Suppressor macrophage treated with lipopolysaccharide for 1 hour (primary cell): ENCODE data around the gene MAPRE2.

Experiments
- DNase-seq, 3 donors: peaks; one replicate each; pipeline ENCODE4 v3.0.0-alpha.2; 2020 to 2022

MAPRE2 gene

DNA sequence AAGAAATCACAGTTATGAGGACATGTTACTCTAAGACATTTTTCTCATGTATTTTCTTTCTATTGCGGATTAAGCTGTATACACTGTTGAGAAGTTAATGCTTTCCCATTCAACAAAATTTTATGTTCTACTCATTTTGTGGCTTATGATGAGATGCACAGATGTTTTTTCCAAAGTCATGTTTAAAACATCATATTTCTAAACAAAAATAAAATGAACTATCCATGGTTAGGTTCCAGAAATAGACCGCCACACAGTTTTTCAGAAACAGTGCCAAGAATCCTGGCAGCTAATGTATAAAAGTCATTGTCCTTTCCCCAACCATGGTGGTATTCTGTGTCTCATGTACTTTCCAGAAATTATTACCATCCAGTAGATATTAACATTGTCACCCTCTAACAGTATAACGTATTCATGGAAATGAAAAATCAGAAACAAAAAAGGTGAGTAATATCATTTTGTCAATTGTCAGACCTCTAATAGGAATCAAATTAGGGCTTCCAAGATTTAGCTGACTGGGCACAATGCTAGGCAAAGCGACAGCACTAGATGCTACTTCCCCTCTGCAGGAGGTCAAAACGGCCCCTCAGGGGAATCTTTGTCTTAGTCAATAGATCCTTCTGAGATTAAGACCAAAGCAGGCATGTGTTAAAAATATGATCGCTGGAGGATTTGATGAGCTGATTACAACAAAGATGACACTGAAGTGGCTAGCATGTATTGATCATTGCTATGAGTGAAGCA, 145.2 kb downstream of the MAPRE2 start:
- DNase-seq = no peak

DNA sequence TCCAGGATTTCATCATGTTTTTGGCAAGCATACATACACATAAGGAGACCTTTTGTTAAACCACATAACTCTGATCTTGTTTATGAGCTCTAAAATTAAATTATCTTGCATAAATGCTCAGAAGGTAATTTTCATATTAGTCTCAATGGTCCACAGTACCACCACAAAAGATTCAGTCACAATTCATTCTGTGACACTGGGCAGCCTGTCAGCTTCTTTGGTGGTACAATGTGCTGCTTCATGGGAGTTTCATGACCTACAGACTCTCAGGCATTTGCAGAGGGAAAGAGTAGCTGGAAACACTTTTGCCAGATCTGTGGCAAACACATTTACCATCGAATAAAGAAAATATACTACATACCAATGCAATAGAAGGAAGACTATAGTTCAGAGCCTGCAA, 148.3 kb downstream of the MAPRE2 start:
- no peak for DNase-seq

DNA sequence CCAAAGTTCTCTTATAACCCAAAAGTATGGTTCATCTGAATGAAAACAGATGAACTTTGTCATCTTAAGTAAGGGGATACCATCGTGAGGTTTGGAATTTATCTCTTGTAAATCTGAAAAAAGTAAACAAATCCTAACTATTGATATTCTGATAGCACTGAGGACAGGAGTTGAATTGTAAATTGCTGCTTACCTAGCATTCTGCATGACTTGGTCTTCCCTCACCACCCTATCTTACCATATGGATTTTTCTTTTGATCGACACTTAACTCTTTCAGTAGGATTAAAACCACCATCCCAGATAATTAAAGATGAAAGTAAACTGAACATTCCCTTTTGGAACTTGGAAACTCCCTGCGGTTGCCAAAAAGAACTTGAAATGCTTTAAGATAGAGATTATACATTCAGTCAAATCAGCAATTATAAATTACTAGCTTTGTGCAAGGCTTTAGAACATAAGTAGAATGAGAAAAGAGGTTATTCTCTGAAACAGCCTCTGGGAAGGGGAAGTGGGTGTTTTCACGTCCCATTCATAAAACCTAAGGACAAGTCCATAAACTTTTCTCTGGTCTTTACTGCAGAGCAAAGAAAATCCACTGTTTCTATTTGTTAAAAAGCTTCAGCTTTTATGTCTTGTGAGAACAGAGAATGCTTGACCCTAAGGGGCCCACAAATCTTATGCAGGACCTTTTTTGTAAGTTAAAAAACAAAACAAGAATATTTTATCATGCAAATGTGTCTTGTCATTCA, 149.9 kb downstream of the MAPRE2 start:
- DNase-seq = no peak

DNA sequence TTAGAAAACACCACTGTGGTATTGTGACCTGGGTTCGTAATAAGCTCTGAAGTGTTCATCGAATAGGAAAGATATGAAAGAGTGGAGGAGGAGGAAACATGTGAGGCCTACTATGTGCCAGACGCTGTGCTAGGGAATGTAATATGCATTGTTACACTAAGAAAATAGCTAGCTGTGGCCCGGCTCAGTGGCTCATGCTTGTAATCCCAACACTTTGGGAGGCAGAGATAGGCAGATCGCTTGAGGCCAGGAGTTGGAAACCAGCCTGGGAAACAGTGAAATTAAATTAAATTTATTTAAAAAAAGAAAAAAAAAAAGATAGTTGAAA, 150.4 kb downstream of the MAPRE2 start:
- no peak for DNase-seq

DNA sequence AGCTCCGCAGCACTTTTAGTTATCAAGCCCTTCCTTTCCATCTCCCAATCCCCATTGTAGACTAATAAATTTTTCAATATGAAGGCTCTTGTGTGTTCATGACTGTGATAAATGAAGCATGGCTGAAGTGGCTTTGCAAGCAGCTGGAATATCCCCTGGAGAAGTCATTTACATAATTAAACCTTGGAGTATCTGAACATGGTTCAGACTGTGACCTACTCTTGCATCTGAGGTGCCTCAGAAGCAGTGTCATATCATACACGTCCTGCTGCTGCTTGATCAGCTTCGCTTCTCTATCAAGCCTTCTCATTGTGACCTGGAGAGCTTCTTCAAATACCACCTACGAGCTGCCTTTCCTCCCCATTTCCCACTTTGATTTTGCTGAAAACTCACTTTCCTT, 151.2 kb downstream of the MAPRE2 start:
- no peak for DNase-seq
